ENCODE data around the gene PLD6. TPM values are rescaled to one million over a fixed set of nuclear protein-coding genes. Genes with fewer than 3 reads are reported as not detected.

Gene PLD6
- total RNA-seq, 8 experiments from 2014 or later: 1.9 to 18.2 (median 4.8) TPM

- ATAC-seq (replicated peaks in 6 of 8): peak in 1 of 8 experiments; percentile 19
- Histone ChIP-seq H3K4me1 (replicated peaks in 1 of 2) (no peaks in the 10 kb centered on the region), H3K27ac (no peak overlapping the region), H3K4me3 (no peak overlapping the region)
- 90 to 100% (median 95%) methylated on average over 2 to 5 of the region's 9 CpGs; no CpG with 5 or more reads in 6 of the 10 experiments for WGBS, 10 experiments
- in situ Hi-C loops (cut with MboI; ENCODE audit: low pct_unique_long_range_greater_than_20kb in 2 of 9, low sequenced_read_pairs in 9 of 9, unreplicated experiment in 9 of 9): no loop called here
Observed at GRCh38 chr17:17153071-17153470, 53.1 kb downstream of the PLD6 start.

GRCh38 chr17:17152385-17152784, 53.7 kb downstream of the PLD6 start:
- Histone ChIP-seq H3K27ac (no peak overlapping the region), H3K4me1 (replicated peaks in 1 of 2) (no peaks in the 10 kb centered on the region), H3K4me3 (no peak overlapping the region)
- WGBS, 10 experiments: 50 to 100% (median 85%) methylated on average over 1 to 3 of the region's 4 CpGs; no CpG with 5 or more reads in 4 of the 10 experiments
- ATAC-seq (replicated peaks in 6 of 8): no peak
- in situ Hi-C loops (cut with MboI; ENCODE audit: low pct_unique_long_range_greater_than_20kb in 2 of 9, low sequenced_read_pairs in 9 of 9, unreplicated experiment in 9 of 9): no loop called here

GRCh38 chr17:17151962-17152361, 54.2 kb downstream of the PLD6 start:
- H3K27ac ChIP-seq: no peak overlapping the region
- in situ Hi-C loops (cut with MboI; ENCODE audit: low pct_unique_long_range_greater_than_20kb in 2 of 9, low sequenced_read_pairs in 9 of 9, unreplicated experiment in 9 of 9): no loop called here
- H3K4me1 ChIP-seq (replicated peaks in 1 of 2): no peaks in the 10 kb centered on the region
- peak in 2 of 8 experiments; percentile 41 to 66 for ATAC-seq (replicated peaks in 6 of 8)
- H3K4me3 ChIP-seq: no peak overlapping the region
- WGBS, 10 experiments: 7 to 91% (median 80%) methylated on average over 1 to 4 of the region's 8 CpGs; no CpG with 5 or more reads in 7 of the 10 experiments

- 0 to 100% (median 100%) methylated on average over 1 to 3 of the region's 3 CpGs; no CpG with 5 or more reads in 3 of the 10 experiments for WGBS, 10 experiments
- no peak overlapping the region for H3K4me3 ChIP-seq
- H3K4me1 ChIP-seq (replicated peaks in 1 of 2): no peaks in the 10 kb centered on the region
- peak in 2 of 8 experiments; percentile 8 for ATAC-seq (replicated peaks in 6 of 8)
- H3K27ac ChIP-seq: no peak overlapping the region
- in situ Hi-C loops (cut with MboI; ENCODE audit: low pct_unique_long_range_greater_than_20kb in 2 of 9, low sequenced_read_pairs in 9 of 9, unreplicated experiment in 9 of 9): no loop called here
Observed at GRCh38 chr17:17151541-17151940, 54.6 kb downstream of the PLD6 start.

GRCh38 chr17:17151055-17151454, 55.1 kb downstream of the PLD6 start:
- Histone ChIP-seq H3K4me3 (no peak overlapping the region), H3K4me1 (replicated peaks in 1 of 2) (no peaks in the 10 kb centered on the region), H3K27ac (no peak overlapping the region)
- in situ Hi-C loops (cut with MboI; ENCODE audit: low pct_unique_long_range_greater_than_20kb in 2 of 9, low sequenced_read_pairs in 9 of 9, unreplicated experiment in 9 of 9): no loop called here
- 40 to 100% (median 100%) methylated on average over 1 to 5 of the region's 5 CpGs; no CpG with 5 or more reads in 3 of the 10 experiments for WGBS, 10 experiments
- no peak for ATAC-seq (replicated peaks in 6 of 8)

Other genes with a start within 250 kb of the PLD6 start
- under 1 TPM in 4 of 8 experiments, not detected in 4; 0.09 to 1.00 (median 0.41) TPM for gene TNFRSF13B, start 234.2 kb downstream of the PLD6 start, total RNA-seq
- 100 to 1,000 TPM in 3 of 8 experiments, 10 to 100 TPM in 5; 35.0 to 136 (median 91.5) TPM for gene MPRIP, start 163.9 kb downstream of the PLD6 start, total RNA-seq
- gene FLCN, start 30.8 kb upstream of the PLD6 start, total RNA-seq: 10 to 100 TPM in 7 of 8 experiments, 1 to 10 TPM in 1; 9.7 to 47.0 (median 27.0) TPM
- gene COPS3, start 74.9 kb upstream of the PLD6 start, total RNA-seq: 100 to 1,000 TPM in 4 of 8 experiments, 10 to 100 TPM in 4; 64.9 to 135 (median 97.6) TPM
- gene NT5M, start 97.0 kb upstream of the PLD6 start, total RNA-seq: 10 to 100 TPM in 2 of 8 experiments, 1 to 10 TPM in 6; 2.8 to 11.7 (median 9.1) TPM

Measured in motor neuron (in vitro differentiated cells).